A375 (cell line): ENCODE data around the gene EIF3I. TPM values are rescaled to one million over a fixed set of nuclear protein-coding genes. Genes with fewer than 3 reads are reported as not detected.

Source experiments
- small RNA-seq: library from RNA; depleted of rRNA; stranded (forward); fragments of <200 nt; gene quantifications from one replicate; pipeline ENCODE3, GENCODE V24; 2014
- total RNA-seq: library from RNA; depleted of rRNA; stranded (reverse); fragments of >200 nt; shearing (Covaris generic); gene quantifications from 2 replicates; pipeline ENCODE4 v1.2.3, GENCODE V29; 2014; rRNA removed

EIF3I gene
- 440 and 450 TPM in 2 replicates for total RNA-seq

DNA sequence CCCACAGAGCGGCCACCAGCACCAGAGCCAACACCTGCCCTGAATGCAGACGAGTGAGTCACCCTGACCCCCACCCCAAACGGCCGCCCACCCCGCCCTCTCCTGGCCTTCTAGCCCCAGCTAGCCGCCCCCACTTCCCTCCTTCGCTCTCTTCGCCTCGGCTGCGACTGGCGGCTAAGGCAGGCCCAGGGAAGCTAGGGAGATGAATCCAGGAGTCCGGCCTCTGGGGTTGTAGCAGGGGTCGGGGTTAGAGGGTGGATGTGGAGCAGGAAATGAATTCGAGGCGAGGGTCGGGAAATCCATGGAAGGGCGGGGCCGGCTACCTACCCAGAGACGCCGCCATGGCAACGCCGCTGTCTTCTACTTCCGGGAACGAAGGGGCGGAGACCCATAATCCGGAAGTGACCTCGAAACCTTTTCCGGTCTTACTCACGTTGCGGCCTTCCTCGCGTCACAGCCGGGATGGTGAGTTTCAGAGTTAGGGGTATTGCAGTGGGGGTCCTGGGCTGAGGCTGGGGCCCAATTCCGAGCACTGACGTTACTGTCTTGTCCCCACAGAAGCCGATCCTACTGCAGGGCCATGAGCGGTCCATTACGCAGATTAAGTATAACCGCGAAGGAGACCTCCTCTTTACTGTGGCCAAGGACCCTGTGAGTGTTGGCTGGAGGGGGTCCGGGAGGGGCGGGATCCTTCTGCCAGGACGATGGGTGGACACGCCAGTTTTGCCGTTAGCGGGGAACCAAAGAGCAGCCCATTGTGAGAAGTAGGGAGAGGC lies at the start of gene EIF3I, which contains the start of gene TMEM234:
Gene EIF3I, plus strand, starts transcription at position 428 of the 776 bp plus-strand sequence. Its CDS starts 35 bp downstream, at position 463.
Gene TMEM234, minus strand, starts transcription at position 374 of the 776 bp plus-strand sequence. Its CDS starts 31 bp downstream, at position 343.

DNA sequence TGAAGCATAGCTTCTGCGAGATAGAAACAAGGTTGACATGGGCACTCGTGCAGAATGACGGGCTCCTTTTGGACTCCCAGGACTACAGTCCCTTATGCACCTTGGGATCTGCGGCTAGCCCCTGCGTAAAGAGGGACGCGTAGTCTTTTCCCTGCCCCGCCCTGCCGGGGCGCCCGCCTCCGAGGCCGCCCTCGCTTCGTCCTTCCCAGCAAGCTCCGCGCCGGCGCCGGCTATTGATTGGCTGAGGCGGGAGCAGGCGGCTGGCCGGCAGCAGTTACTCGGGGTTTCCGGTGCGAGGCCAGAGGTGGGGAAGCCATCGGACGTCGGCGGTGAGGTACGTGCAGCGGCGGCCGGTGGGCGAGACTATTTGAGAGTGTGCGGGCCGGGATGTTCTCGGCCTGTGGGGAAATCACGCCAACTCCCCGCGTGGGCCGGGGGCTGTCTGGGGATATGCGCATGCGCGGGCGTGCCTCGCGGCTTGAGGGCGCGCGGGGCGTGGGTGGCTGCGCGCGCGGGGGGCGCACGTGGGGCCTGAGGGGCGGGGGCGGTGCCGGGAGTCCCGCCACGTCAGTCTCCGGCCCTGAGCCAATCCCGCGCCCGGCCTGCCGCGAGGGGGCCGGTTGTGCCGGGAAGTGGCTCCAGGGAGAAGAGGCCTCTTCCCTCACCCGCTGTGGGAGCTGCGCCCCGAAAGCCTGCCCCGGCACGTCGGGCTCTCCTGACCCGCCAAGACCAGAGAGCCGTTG lies 42.6 kb upstream of the EIF3I start, which contains the start of gene TXLNA:
Gene TXLNA, plus strand, starts transcription at position 233 of the 743 bp plus-strand sequence. CDS start 671 bp downstream, outside the sequence.

DNA sequence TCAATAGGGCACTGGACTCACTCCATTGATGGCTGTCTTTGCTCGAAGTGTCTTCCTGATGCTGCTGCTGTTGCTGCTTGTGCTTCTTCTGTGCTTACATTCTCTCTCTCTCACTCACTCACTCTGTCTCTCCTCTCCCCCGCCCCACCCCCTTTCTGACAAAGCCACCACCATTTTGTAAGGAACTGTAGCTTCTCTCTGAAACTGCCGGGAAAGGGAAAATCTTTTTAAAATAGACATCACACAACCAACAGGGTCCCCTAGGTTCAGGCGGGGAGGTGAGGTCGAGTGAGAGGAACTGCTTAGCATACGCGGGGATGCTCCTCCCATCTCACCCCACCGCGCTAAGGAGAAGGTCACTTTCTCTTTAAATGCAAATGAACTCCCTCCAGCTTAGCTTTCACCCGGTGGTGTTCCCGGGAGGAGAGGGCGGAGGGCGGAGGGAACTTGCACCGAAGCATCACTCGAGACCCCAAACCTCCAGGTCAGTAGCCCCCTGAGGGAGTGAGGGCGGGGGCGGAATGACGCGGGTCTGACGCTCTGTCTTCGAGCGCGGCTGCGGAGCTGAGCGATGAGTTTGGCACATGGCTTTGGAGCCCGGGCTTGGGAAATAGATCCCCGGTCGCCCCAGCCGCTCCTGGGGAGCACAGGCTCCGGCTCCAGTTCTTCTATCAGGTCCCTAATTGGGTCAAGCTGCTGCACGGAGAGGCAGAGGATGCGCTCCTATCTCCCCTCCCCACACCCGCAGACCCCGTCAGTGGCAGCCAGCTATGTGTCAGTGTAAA lies 21.8 kb upstream of the EIF3I start, which contains the start of gene CCDC28B:
Gene CCDC28B, plus strand, starts transcription at position 370 of the 785 bp plus-strand sequence. CDS start 1,341 bp downstream, outside the sequence.

DNA sequence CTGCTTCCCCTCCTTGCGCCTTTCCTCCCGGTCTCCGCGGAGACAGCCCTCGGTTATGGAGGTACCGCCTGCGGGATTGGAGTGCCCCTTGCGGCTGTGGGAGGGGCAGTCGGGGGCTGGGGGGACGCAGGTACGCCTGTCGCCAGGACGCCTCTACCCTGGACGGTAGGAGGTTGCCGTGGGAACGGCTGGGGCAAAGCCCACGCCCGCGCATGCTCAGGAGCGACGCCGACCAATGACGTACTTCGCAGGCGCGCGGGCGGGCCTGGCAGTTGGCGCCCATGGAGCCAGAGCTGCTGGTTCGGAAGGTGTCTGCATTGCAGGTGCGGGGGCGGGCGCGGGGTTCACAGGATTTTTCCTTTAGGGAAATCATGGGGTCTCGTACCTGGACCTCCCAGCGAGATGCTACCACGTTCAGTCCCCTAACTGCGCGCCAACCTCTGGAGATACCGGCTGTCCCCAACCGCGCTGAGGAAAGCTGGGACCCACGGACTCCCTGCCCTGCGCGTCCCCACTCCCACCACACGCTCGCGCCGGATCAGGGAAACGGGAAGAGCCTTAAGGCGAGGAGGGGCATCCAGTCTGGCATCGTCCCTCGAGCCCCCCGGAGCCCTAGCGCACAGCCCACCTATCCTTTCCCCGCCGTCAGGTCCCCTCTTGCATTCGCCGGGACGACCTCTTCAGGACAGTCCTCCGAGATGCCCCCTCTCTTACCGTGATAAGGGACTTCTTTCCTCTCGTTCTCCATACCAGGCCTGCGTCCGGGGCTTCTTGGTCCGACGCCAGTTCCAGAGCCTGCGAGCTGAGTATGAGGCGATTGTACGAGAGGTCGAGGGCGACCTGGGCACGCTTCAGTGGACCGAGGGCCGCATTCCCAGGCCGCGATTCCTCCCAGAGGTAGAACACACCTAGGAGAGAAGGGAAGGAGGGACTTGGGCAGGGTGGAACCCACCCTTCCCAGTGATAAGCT lies 16.5 kb upstream of the EIF3I start, which contains the start of gene IQCC:
Gene IQCC, plus strand, starts transcription at position 271 of the 970 bp plus-strand sequence. Its CDS starts 11 bp downstream, at position 282.

DNA sequence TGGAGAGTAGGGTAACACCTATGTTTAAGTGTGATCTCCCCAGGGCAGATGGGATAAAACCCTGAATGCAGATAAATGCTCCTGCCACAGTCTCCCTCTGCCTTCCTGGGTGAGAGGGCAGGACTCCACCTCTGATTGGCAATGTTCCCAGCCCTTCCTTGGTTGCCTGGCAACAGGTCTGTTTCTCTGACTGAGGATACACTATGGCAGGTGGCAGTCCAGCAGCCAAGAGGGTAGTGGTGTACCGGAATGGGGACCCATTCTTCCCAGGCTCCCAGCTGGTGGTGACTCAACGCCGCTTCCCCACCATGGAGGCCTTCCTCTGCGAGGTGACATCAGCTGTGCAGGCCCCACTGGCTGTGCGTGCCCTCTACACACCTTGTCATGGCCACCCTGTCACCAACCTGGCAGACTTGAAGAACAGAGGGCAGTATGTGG lies 13.3 kb upstream of the EIF3I start, which contains the start of gene DCDC2B:
Gene DCDC2B, plus strand, starts transcription at position 199 of the 438 bp plus-strand sequence. Its CDS starts 5 bp downstream, at position 204.

DNA sequence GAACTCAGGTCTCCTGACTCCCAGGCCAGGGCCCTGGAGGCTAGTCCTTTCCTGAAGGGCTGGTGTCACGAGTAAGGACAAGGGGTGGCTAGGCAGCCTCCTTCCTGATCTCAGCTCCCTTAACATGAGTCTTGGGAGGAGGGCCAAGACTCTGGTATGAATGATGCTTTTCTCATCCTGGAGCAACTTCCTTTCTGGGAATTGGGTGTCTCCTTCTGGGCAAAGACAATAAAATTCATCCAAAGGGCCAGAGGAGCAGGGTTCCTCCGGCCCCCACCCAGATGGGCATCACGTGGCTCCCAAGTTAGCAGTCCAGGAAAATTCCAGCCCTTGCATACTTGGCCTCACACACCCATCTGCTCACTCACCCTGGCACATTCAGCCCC lies 24.7 kb downstream of the EIF3I start, which contains the start of gene FAM167B:
Gene FAM167B, plus strand, starts transcription at position 335 of the 386 bp plus-strand sequence. CDS start 200 bp downstream, outside the sequence.

DNA sequence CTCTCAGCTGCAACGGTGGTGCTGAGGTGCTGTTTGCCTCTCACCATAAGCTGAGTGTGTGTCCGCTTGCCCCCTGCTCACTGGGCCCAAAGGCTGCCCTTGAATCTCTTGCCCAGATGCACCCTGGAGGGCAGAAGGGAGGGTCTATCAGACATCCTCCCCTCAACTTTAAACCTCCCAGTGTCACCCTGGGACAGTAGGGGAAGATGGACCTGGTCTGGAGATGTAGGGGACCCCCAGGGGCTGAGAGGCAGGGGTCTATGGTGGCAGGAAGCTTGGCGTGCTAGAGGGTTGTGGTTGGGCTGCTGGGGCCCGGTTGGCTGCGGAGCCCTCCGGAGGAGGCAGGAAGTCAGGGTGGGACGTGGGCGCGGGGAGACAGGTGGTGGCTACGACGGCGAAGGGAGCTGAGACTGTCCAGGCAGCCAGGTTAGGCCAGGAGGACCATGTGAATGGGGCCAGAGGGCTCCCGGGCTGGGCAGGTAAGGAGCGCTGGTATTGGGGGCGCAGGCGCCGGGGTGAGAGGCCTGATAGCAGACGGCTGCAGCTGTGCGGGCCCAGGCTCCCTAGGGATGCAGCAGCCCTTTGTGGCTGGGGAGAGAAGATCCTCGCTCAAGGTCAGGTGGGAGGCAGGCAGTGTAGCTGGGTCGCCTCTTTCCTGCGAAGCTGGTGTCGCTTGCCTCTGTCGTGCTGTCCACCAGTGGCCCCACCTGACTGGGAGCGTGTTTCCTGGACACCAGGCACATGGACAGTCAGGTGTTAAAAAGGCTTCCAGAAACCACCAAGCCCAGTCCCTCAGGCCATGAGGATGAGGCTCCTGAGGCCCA lies 28.9 kb downstream of the EIF3I start, which contains the start of gene LCK:
Gene LCK, plus strand, starts transcription at position 373 of the 824 bp plus-strand sequence. CDS start 23,065 bp downstream, outside the sequence.

Small RNA genes lying within 50 kb of the gene (small RNA-seq; reads per million reads assigned to genes)
- not detected for gene RF00017

Other genes with a start within 250 kb of the EIF3I start
- 78.7 and 97.4 TPM in 2 replicates for gene KHDRBS1, start 208.5 kb upstream of the EIF3I start, total RNA-seq
- 6.3 and 7.4 TPM in 2 replicates for gene TMEM39B, start 149.5 kb upstream of the EIF3I start, total RNA-seq
- gene KPNA6, start 114.4 kb upstream of the EIF3I start, total RNA-seq = 31.9 TPM in 2 replicates
- gene TXLNA, start 42.7 kb upstream of the EIF3I start, total RNA-seq = 76.9 and 78.7 TPM in 2 replicates
- gene CCDC28B, start 21.8 kb upstream of the EIF3I start, total RNA-seq = 32.6 and 40.1 TPM in 2 replicates
- 5.8 and 6.1 TPM in 2 replicates for gene IQCC, start 16.7 kb upstream of the EIF3I start, total RNA-seq
- gene DCDC2B, start 13.3 kb upstream of the EIF3I start, total RNA-seq = not detected in 2 replicates
- gene TMEM234, start 54 bp upstream of the EIF3I start, total RNA-seq = 12.3 and 16.0 TPM in 2 replicates
- 0.37 and 0.57 TPM in 2 replicates for gene FAM167B, start 24.8 kb downstream of the EIF3I start, total RNA-seq
- gene LCK, start 28.9 kb downstream of the EIF3I start, total RNA-seq = 0.30 TPM in 1 of 2 replicates, not detected in the other
- gene HDAC1, start 69.7 kb downstream of the EIF3I start, total RNA-seq = 121 and 126 TPM in 2 replicates
- 151 and 153 TPM in 2 replicates for gene MARCKSL1, start 113.8 kb downstream of the EIF3I start, total RNA-seq
- 4.8 and 7.3 TPM in 2 replicates for gene FAM229A, start 140.1 kb downstream of the EIF3I start, total RNA-seq
- 1.3 and 1.5 TPM in 2 replicates for gene TSSK3, start 140.1 kb downstream of the EIF3I start, total RNA-seq
- 54.4 and 56.0 TPM in 2 replicates for gene BSDC1, start 172.0 kb downstream of the EIF3I start, total RNA-seq
- gene ZBTB8B, start 242.7 kb downstream of the EIF3I start, total RNA-seq = 0.13 and 0.15 TPM in 2 replicates